ENCODE measurements around the gene ARPC4. TPM values are rescaled to one million over a fixed set of nuclear protein-coding genes. Genes with fewer than 3 reads are reported as not detected.
A peak's percentile ranks its signal among the peaks of the same experiment; 100 is the strongest.
"Not testable (repeated sequence)": the region's sequence is repeated elsewhere in the genome, so short reads cannot be mapped to it uniquely, and the experiment has no call there.

The ARPC4 gene
- total and polyA plus RNA-seq, 11 donors: 30.0 to 151 (median 79.7) TPM

DNA sequence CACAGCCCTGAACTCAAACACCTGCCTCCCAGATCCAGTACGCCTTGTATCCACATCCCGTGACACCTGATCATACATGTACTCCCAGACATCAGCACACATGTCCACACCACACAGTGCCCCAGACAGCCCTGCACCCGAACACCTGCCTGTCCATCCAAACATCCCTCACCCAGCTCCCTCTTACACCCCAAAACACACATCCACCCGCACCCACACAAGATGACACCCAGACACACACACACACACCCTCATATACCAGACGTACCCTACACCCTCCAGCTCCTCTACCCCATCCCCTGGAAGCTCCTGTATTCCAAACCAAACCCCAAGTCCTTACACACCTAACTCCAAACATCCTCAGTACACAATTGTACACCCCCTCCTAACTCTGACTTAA, 23.9 kb upstream of the ARPC4 start:
- ATAC-seq (no peak), DNase-seq (no peak)
- Histone ChIP-seq H3K27ac (peak overlapping the region in 9 of 12 donors; percentile 67 to 90 (median 86)), H3K27me3 (no peaks in the 10 kb centered on the region), H3K36me3 (peaks cover 0 to 21% (median 8%) of the 10 kb centered on the region in 9 donors), H3K4me1 (peaks cover 0 to 46% (median 31%) of the 10 kb centered on the region in 12 donors), H3K4me3 (peak overlapping the region; percentile 58 to 96 (median 78)), H3K9me3 (no peaks in the 10 kb centered on the region)
- intact Hi-C loops (cut with DNase I): loop anchor here in 2 of 10 donors (1.0 to 2.0 kb wide), 2 partner anchors 19 to 24 kb away; partner anchors contain the start of genes ARPC4 (in 1 of the 2) and TADA3 (in 1 of the 2)
- TF ChIP-seq POLR2A (IDR thresholded peaks at IDR 0.05): no peak
- TF ChIP-seq, protein P1, sequence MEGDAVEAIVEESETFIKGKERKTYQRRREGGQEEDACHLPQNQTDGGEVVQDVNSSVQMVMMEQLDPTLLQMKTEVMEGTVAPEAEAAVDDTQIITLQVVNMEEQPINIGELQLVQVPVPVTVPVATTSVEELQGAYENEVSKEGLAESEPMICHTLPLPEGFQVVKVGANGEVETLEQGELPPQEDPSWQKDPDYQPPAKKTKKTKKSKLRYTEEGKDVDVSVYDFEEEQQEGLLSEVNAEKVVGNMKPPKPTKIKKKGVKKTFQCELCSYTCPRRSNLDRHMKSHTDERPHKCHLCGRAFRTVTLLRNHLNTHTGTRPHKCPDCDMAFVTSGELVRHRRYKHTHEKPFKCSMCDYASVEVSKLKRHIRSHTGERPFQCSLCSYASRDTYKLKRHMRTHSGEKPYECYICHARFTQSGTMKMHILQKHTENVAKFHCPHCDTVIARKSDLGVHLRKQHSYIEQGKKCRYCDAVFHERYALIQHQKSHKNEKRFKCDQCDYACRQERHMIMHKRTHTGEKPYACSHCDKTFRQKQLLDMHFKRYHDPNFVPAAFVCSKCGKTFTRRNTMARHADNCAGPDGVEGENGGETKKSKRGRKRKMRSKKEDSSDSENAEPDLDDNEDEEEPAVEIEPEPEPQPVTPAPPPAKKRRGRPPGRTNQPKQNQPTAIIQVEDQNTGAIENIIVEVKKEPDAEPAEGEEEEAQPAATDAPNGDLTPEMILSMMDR (IDR thresholded peaks at IDR 0.05): no peak
- 69 to 74% (median 73%) methylated on average over 5 of the region's 5 CpGs for WGBS, 4 donors

DNA sequence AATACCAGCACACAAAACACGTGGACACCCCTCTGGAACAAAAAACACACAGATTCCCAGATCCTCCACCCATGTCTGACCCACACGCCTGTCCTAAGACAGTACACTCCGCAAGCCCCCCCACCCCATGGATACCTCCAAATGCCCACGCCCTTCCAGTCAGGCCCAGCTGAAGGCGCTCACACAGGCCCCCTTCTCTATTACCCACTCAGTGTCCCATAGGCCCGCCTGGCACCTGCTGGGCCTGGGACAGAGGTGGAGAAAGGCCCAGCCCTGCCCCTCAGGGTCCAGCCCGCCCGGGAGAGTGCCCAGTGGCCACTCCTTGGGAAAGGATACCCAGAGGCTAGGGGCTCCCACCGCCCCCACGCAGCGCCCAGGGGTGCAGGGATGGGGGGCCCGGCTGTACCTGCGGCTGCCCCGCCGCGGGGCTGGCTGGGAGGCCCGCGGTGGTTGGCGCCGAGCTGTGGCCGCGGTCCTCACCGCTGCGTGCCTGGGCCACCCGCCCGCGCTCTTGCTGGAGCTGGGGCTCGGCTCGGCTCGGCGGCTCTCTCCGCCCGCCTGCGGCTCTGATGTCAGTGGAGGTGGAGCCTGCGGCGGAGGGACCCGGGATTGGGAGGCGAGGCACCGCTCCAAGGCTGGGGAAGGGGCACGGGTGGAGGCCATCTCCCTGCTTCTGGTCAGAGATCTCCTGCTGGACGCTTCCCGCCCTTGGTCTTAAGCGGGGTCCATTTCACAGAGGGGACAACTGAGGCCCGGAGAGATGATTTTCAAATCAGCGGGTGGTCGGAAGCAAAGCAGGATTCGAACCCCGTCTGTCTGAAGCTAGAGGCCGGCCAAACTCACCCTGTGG, 23.2 kb upstream of the ARPC4 start, which contains the start of gene CAMK1:
TSS of gene CAMK1 (minus strand) at position 522 of the 850 bp plus-strand sequence. CDS start 2,198 bp downstream, outside the sequence.
- Histone ChIP-seq H3K4me1 (peaks cover 0 to 46% (median 31%) of the 10 kb centered on the region in 12 donors), H3K27me3 (no peaks in the 10 kb centered on the region), H3K9me3 (no peaks in the 10 kb centered on the region), H3K4me3 (peak within 1 kb of the TSS; percentile 58 to 96 (median 78)), H3K27ac (peak within 1 kb of the TSS; percentile 51 to 90 (median 84)), H3K36me3 (peaks cover 0 to 16% (median 4%) of the 10 kb centered on the region in 9 donors)
- ATAC-seq (peak; percentile 78 to 96 (median 92)), DNase-seq (peak; percentile 85 to 93 (median 88))
- 3 to 22% (median 5%) methylated on average over 11 to 49 of the region's 49 CpGs for WGBS, 4 donors
- intact Hi-C loops (cut with DNase I): loop anchor here in 2 of 10 donors (1.0 to 2.0 kb wide), 2 partner anchors 19 to 23 kb away; partner anchors contain the start of genes ARPC4 (in 1 of the 2) and TADA3 (in 1 of the 2)
- TF ChIP-seq, protein P1 (IDR thresholded peaks at IDR 0.05): no peak
- TF ChIP-seq POLR2A (IDR thresholded peaks at IDR 0.05): peak in 1 of 2 donors; percentile 86

DNA sequence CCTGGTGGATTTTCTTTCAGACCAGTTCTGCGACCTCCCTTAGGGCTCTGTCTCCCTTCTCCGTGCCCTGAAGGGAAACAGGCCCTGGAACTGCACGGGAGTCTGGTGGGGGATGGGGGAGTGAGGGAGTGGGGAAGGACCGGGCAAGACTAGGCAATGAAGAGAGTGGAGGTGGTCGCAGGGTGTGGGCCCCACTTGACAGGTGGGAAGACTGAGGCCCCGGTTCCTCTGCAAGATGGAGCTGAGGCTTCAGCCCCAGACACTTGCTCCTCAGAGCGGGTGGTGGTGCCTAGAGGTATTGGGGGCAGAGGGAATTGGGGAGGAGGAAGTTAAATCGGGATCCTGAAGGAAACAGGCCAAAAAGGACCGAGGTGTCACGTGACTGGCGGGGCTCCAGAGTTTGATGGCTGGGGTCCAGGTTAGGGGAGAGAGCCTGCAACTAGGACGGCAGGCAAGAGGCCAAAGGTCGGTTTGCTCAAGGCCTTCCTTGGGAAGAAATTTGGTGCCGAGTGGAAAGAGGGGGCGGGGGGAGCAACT, 22.5 kb upstream of the ARPC4 start:
- 11 to 18% (median 15%) methylated on average over 15 of the region's 15 CpGs for WGBS, 4 donors
- Histone ChIP-seq H3K4me1 (peaks cover 0 to 46% (median 31%) of the 10 kb centered on the region in 12 donors), H3K9me3 (no peaks in the 10 kb centered on the region), H3K27ac (peak overlapping the region; percentile 51 to 90 (median 84)), H3K4me3 (peak overlapping the region; percentile 58 to 96 (median 78)), H3K27me3 (no peaks in the 10 kb centered on the region), H3K36me3 (peaks cover 0 to 12% (median 0%) of the 10 kb centered on the region in 9 donors)
- peak in 3 of 4 donors; percentile 19 to 45 (median 35) for ATAC-seq
- TF ChIP-seq POLR2A (IDR thresholded peaks at IDR 0.05): no peak
- TF ChIP-seq, protein P1 (IDR thresholded peaks at IDR 0.05): no peak
- peak; percentile 83 to 93 (median 87) for DNase-seq
- intact Hi-C loops (cut with DNase I): no loop called here

DNA sequence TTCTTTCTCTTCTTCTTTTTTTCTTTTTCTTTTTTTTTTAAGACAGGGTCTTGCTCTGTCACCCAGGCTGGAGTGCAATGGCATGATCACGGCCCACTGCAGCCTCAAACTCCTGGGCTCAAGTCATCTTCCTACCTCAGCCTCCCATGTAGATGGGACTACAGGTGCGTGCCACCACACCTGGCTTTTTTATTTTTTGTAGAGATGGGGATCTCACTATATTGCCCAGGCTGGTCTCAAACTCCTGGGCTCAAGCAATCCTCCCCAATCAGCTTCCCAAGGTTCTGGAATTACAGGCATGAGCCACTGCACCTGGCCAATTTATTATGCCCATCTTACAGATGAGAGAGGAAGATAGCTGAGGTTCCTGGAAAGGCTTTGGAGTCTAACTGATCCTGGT, 21.9 kb upstream of the ARPC4 start:
- 88 to 97% (median 92%) methylated on average over 2 of the region's 2 CpGs for WGBS, 4 donors
- H3K4me3 ChIP-seq; ATAC-seq; H3K36me3 ChIP-seq; intact Hi-C loops (cut with DNase I); DNase-seq; H3K9me3 ChIP-seq; H3K27me3 ChIP-seq: not testable (repeated sequence)
- Histone ChIP-seq H3K4me1 (peaks cover 0 to 46% (median 31%) of the 10 kb centered on the region in 12 donors), H3K27ac (peak overlapping the region in 9 of 12 donors; percentile 48 to 90 (median 86))

All from heart left ventricle (tissue), 16 donors.